Breast epithelium (tissue), 4 donors: ENCODE data around the gene COL26A1. TPM values are rescaled to one million over a fixed set of nuclear protein-coding genes. Genes with fewer than 3 reads are reported as not detected.

Experiments used
- DNase-seq, 2 donors: peaks; one replicate each; pipeline ENCODE4 v3.0.0-alpha.2; 2019; ENCODE audit warnings: low spot score in 2 of 2
- H3K27ac ChIP-seq, 2 donors: fragments of 200-600 bp; sonication (generic) in 1 of 2; one replicate each; pipeline ENCODE4 v1.5.1; 2016 to 2019; ENCODE audit warnings: mild to moderate bottlenecking in 1 of 2
- H3K27me3 ChIP-seq, 2 donors: fragments of 200-600 bp; sonication (generic) in 1 of 2; one replicate each; pipeline versions ENCODE4 v1.5.1 to v1.6.0; 2017 to 2019; ENCODE audit warnings: control low read depth in 1 of 2, mild to moderate bottlenecking in 1 of 2
- H3K36me3 ChIP-seq: fragments of 200-600 bp; one replicate; pipeline ENCODE4 v1.5.1; 2019
- H3K4me1 ChIP-seq, 2 donors: fragments of 200-600 bp; sonication (generic); one replicate each; pipeline ENCODE4 v1.5.1; 2016 to 2019; ENCODE audit warnings: control low read depth in 1 of 2
- H3K4me3 ChIP-seq, 3 donors: fragments of 200-600 bp; sonication (generic); 1 replicate in 2 of 3; 2 replicates in 1 of 3; pipeline ENCODE4 v1.5.1; 2016 to 2019; ENCODE audit warnings: mild to moderate bottlenecking in 3 of 3, moderate library complexity in 2 of 3
- H3K9me3 ChIP-seq, 2 donors: fragments of 200-600 bp; sonication (generic) in 1 of 2; one replicate each; pipeline ENCODE4 v1.5.1; 2016 to 2019; ENCODE audit warnings: control low read depth in 1 of 2
- POLR2A ChIP-seq: fragments of 450-650 bp; IDR thresholded peaks from one replicate; pipeline ENCODE4 v1.6.1; 2016; ENCODE audit warnings: antibody characterized with exemption, mild to moderate bottlenecking, moderate library complexity
- POLR2AphosphoS5 ChIP-seq, 3 donors: sonication (generic); formaldehyde crosslinking; IDR thresholded peaks; one replicate each; pipeline ENCODE4 v1.6.1; 2017; ENCODE audit warnings: antibody characterized with exemption in 3 of 3
- intact Hi-C: fragments of 100-400 bp; cut with DNase I; formaldehyde crosslinking; loops from one replicate; pipeline ENCODE4 v1.15.1; 2023; ENCODE audit warnings: low total_unique reads
- total RNA-seq, 3 donors: library from RNA; depleted of rRNA; stranded (reverse); fragments of >200 nt; gene quantifications; one replicate each; pipeline ENCODE4 v1.1.0, GENCODE V29; 2016
- TF ChIP-seq, protein P1 (sequence below), 3 donors: fragments of 450-650 bp; IDR thresholded peaks; one replicate each; pipeline ENCODE4 v1.5.1; 2016 to 2017; ENCODE audit warnings: antibody characterized with exemption in 3 of 3, mild to moderate bottlenecking in 3 of 3, moderate library complexity in 3 of 3

Gene COL26A1
- total RNA-seq, 3 donors from 2014 or later: not detected

DNA sequence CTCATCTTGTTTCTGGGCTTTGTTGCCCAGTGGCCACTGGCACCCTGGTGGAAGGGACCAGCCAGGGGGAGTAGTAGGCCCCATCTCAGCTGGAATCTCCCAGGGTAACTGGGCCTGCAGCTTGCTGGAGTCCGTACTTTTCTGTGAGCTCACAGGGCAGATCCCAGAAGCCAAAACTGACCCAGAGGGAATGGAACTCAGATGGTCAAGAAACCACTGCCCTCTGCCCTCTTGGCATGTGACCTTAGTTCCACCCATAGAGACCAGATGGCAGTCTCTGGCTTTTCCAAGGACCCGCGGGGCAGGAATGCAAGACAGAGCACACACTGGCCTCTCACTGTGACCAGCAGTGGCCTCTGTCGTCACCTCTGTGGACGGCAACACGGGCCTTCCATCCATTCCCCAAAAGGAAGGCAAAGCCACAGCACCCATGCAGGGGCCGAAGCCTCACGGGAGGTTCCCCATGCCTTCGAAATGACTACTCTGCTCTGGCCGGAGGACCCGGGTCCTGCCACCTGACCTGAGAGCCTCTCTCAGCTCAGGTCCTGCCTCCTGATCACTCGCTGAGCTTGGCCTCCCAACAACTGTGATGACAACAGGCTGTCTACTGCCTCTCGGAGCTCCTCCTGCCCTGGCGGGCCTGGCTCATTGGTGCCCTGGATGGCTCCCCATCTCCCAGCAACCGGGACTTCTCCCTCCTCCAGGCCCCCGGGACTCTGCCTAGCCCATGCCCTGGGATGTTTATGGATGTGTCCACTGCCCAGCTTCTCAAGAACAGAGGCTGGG is 236.5 kb downstream of the COL26A1 start:
- H3K4me1 ChIP-seq: no peaks in the 10 kb centered on the region

DNA sequence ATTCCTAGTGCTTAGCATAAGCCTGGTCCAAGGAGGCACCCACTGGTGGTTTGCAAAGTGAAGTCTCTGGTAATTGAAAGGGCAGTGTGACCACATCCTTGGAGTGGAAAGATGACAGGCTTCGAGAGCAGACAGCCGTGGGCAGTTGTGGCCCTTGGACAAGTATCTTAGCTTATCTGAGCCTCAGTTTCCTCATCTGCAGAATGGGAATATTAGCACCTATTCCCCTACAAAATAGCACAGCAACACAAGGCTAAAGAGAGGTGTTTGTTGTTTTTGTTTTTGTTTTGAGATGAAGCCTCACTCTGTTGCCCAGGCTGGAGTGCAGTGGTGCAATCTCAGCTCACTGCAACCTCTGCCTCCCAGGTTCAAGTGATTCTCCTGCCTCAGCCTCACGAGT is 237.1 kb downstream of the COL26A1 start:
- Histone ChIP-seq H3K36me3 (no peaks in the 10 kb centered on the region), H3K4me3 (no peak overlapping the region), H3K9me3 (no peaks in the 10 kb centered on the region), H3K27ac (no peak overlapping the region), H3K4me1 (no peaks in the 10 kb centered on the region), H3K27me3 (peaks cover 0 to 29% of the 10 kb centered on the region in 2 donors)
- DNase-seq: no peak
- TF ChIP-seq, protein P1, sequence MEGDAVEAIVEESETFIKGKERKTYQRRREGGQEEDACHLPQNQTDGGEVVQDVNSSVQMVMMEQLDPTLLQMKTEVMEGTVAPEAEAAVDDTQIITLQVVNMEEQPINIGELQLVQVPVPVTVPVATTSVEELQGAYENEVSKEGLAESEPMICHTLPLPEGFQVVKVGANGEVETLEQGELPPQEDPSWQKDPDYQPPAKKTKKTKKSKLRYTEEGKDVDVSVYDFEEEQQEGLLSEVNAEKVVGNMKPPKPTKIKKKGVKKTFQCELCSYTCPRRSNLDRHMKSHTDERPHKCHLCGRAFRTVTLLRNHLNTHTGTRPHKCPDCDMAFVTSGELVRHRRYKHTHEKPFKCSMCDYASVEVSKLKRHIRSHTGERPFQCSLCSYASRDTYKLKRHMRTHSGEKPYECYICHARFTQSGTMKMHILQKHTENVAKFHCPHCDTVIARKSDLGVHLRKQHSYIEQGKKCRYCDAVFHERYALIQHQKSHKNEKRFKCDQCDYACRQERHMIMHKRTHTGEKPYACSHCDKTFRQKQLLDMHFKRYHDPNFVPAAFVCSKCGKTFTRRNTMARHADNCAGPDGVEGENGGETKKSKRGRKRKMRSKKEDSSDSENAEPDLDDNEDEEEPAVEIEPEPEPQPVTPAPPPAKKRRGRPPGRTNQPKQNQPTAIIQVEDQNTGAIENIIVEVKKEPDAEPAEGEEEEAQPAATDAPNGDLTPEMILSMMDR (IDR thresholded peaks at IDR 0.05): no peak
- TF ChIP-seq POLR2A (no peak), POLR2AphosphoS5 (IDR thresholded peaks at IDR 0.05) (no peak)
- intact Hi-C loops: no loop called here

More for the DNA sequence above, 236.5 kb downstream of the COL26A1 start:
- no peak overlapping the region for H3K4me3 ChIP-seq
- intact Hi-C loops: no loop called here
- H3K27ac ChIP-seq: no peak overlapping the region
- DNase-seq: no peak
- TF ChIP-seq POLR2A (no peak), POLR2AphosphoS5 (IDR thresholded peaks at IDR 0.05) (no peak)
- TF ChIP-seq, protein P1 (IDR thresholded peaks at IDR 0.05): no peak
- no peaks in the 10 kb centered on the region for H3K9me3 ChIP-seq
- no peaks in the 10 kb centered on the region for H3K36me3 ChIP-seq
- peaks cover 0 to 35% of the 10 kb centered on the region in 2 donors for H3K27me3 ChIP-seq

DNA sequence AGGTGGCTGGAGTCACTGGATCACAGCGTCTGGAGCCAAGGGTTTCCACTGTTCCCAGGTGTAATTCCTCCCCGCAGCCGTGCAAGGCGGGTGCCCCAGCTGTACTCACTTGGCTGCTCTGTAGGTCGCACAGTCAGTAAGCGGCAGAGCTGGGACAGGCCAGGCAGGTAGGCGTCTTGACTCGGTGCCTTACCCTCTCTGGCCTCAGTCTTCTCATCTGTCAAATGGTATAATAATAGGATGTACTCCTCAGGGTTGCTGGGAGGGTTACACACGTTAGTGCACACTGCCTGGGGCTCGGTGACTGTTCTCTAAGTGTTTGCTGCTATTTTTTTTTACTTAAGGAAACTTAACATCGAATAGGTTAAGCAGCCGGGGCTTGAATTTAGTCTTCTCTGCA is 239.4 kb downstream of the COL26A1 start:
- Histone ChIP-seq H3K4me1 (no peaks in the 10 kb centered on the region), H3K27me3 (peaks cover 0 to 15% of the 10 kb centered on the region in 2 donors), H3K4me3 (no peak overlapping the region), H3K9me3 (no peaks in the 10 kb centered on the region), H3K27ac (no peak overlapping the region), H3K36me3 (no peaks in the 10 kb centered on the region)
- TF ChIP-seq, protein P1 (IDR thresholded peaks at IDR 0.05): no peak
- no peak for TF ChIP-seq POLR2A
- no peak for TF ChIP-seq POLR2AphosphoS5 (IDR thresholded peaks at IDR 0.05)
- intact Hi-C loops: no loop called here
- no peak for DNase-seq

DNA sequence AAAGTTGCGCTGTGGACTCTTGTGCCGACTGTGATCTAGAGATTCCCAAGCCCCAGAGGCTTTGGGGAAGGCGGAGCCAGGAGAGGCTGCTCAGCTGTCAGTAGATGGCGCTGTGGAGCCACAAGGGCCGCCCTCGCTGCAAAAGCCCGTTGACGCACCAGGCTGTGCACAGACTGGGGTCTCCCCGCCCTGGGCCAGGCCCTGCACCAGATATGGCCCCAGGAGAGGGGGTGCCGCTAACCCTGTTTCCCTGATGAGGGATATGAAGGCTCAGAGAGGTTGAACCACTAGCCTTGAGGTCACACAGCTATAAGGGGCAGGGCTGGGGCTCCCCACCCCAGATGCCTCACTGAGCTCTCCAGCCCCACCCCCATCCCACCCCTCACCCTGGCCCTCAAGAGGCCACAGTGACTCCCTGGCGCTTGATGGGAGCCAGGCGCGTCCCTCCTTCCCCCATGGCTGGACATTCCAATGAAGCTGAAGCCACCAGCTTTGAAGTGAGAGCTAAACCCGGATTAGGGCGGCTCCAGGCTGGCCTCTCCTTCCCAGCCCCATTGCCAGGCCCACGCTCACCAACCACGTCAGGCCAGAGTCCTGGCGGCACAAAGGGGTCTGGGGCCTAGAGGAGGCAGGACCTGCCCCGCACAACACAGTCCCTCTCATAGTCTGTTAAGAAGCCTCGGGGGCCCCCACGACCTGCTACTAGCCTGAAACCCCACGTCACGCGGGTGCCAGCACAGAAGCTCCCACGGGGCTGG is 240.0 kb downstream of the COL26A1 start:
- H3K9me3 ChIP-seq: no peaks in the 10 kb centered on the region
- H3K27me3 ChIP-seq: peaks cover 0 to 15% of the 10 kb centered on the region in 2 donors
- H3K4me1 ChIP-seq: no peaks in the 10 kb centered on the region
- H3K4me3 ChIP-seq: no peak overlapping the region
- intact Hi-C loops: no loop called here
- H3K27ac ChIP-seq: no peak overlapping the region
- no peaks in the 10 kb centered on the region for H3K36me3 ChIP-seq
- TF ChIP-seq POLR2A (no peak), POLR2AphosphoS5 (IDR thresholded peaks at IDR 0.05) (no peak)
- TF ChIP-seq, protein P1 (IDR thresholded peaks at IDR 0.05): peak in 2 of 3 donors; percentile 66 to 67
- DNase-seq: peak in 1 of 2 donors; percentile 64
